ENCODE measurements around the gene B9D1. TPM values are rescaled to one million over a fixed set of nuclear protein-coding genes. Genes with fewer than 3 reads are reported as not detected.
A peak's percentile ranks its signal among the peaks of the same experiment; 100 is the strongest.

Gene B9D1
- total and polyA plus RNA-seq, 8 donors: 6.6 to 39.6 (median 12.5) TPM

DNA sequence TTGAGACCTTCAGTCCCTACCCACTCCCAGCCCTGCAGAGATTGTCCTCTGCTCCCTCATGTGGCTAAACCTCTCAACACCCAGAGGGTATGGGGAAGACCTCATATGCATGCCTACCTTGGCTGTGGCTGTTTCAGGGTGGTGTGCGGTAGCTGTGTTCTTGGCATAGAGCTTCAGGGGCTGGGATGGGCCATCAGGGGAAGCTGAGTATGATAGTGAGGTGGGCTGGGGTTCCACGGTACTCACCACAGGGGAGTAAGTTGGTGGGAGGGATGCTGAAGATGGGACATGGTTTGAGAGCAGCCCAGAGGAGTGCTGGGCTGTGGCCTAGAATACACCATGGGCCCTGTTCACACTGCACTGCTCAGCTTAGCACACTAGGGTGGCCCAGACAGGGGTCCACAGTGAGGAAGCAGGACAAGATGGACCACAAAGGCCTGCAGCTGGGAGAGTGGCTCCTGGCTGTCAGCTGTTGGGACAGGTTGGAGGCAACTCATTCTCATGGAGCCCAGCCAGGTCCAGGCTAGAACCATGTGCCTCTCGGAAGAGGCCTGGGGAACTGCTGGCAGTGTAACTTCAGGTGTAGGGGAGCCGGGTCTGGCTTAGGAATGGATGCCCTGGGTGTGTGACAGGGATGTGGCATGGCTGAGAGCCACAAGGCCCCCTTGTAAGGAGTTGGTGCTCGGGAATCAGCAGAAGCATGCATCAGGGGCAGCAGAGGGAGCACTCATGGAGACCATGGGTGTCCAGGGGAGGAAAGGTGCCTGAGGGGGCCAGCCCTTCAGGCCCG is 21.4 kb upstream of the B9D1 start:
- DNase-seq (no peak), FAIRE-seq (no peak), ATAC-seq (no peak)
- intact Hi-C loops (cut with DNase I): no loop called here
- Histone ChIP-seq H3K4me3 (no peak overlapping the region), H3K36me3 (peaks cover 2 to 16% (median 12%) of the 10 kb centered on the region in 3 donors), H3K9me3 (no peaks in the 10 kb centered on the region), H3K27me3 (no peaks in the 10 kb centered on the region), H3K27ac (no peak overlapping the region), H3K4me1 (peaks cover 0 to 7% (median 0%) of the 10 kb centered on the region in 3 donors)
- WGBS, 2 donors: 87 to 92% methylated on average over 6 of the region's 6 CpGs
- no peak for TF ChIP-seq CTCF (IDR thresholded peaks at IDR 0.05)

DNA sequence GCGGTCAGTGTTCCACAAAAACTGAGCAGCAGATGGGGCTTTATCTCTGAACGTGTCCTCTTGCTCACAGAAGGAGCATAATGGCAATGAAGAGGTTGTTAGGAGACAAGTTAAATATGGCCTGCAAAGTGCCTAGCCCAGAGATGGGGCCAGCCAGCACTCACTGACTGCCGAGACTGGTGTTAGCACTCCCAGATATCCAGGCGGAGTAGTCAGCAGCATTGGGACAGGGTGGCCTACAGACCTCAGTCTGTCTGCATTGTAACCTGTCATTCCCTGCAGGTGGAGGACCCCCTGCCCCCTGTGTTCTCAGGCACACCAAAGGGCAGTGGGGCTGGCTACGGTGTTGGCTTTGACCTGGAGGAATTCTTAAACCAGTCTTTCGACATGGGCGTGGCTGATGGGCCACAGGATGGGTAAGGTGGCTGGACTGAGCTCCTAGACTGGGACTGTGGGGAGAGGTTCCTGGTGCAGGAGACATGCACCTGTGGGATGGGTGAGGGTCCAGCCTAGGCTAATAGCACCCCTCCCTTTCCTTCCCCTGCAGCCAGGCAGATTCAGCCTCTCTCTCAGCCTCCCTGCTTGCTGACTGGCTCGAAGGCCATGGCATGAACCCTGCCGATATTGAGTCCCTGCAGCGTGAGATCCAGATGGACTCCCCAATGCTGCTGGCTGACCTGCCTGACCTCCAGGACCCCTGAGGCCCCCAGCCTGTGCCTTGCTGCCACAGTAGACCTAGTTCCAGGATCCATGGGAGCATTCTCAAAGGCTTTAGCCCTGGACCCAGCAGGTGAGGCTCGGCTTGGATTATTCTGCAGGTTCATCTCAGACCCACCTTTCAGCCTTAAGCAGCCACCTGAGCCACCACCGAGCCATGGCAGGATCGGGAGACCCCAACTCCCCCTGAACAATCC is 20.3 kb upstream of the B9D1 start:
- Histone ChIP-seq H3K9me3 (no peaks in the 10 kb centered on the region), H3K27ac (no peak overlapping the region), H3K4me1 (peaks cover 0 to 7% (median 0%) of the 10 kb centered on the region in 3 donors), H3K36me3 (peaks cover 2 to 16% (median 12%) of the 10 kb centered on the region in 3 donors), H3K4me3 (no peak overlapping the region), H3K27me3 (no peaks in the 10 kb centered on the region)
- no peak for ATAC-seq
- DNase-seq: no peak
- WGBS, 2 donors: 89 to 91% methylated on average over 13 of the region's 13 CpGs
- intact Hi-C loops (cut with DNase I): no loop called here
- TF ChIP-seq CTCF (IDR thresholded peaks at IDR 0.05): no peak
- no peak for FAIRE-seq

GRCh38 chr17:19381741-19382444 is 19.4 kb upstream of the B9D1 start:
- H3K27ac ChIP-seq: no peak overlapping the region
- H3K4me1 ChIP-seq: peaks cover 1 to 7% (median 4%) of the 10 kb centered on the region in 3 donors
- no peak overlapping the region for H3K4me3 ChIP-seq
- ATAC-seq (no peak), DNase-seq (peak in 1 of 6 donors; percentile 50), FAIRE-seq (no peak)
- peaks cover 2 to 16% (median 12%) of the 10 kb centered on the region in 3 donors for H3K36me3 ChIP-seq
- WGBS, 2 donors: 93 to 95% methylated on average over 31 of the region's 31 CpGs
- no peak for TF ChIP-seq CTCF (IDR thresholded peaks at IDR 0.05)
- no peaks in the 10 kb centered on the region for H3K9me3 ChIP-seq
- intact Hi-C loops (cut with DNase I): no loop called here
- no peaks in the 10 kb centered on the region for H3K27me3 ChIP-seq

DNA sequence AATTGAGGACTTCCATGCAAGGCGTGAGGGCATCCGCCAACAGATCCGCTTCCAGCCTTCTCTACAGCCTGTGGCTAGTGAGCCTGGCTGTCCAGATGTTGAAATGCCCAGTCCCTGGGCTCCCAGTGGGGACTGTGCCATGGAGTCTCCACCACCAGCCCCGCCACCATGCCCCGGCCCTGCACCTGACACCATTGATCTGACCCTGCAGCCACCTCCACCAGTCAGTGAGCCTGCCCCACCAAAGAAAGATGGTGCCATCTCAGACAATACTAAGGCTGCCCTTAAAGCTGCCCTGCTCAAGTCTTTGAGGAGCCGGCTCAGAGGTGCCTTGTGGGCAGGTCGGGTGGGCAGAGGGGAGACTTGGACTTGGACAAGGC is 18.8 kb upstream of the B9D1 start:
- FAIRE-seq: no peak
- no peak for DNase-seq
- H3K36me3 ChIP-seq: peaks cover 2 to 16% (median 12%) of the 10 kb centered on the region in 3 donors
- no peak for ATAC-seq
- H3K4me1 ChIP-seq: peaks cover 4 to 7% (median 6%) of the 10 kb centered on the region in 3 donors
- intact Hi-C loops (cut with DNase I): no loop called here
- WGBS, 2 donors: 93 to 96% methylated on average over 7 of the region's 7 CpGs
- no peaks in the 10 kb centered on the region for H3K27me3 ChIP-seq
- H3K27ac ChIP-seq: no peak overlapping the region
- no peaks in the 10 kb centered on the region for H3K9me3 ChIP-seq
- TF ChIP-seq CTCF (IDR thresholded peaks at IDR 0.05): no peak
- no peak overlapping the region for H3K4me3 ChIP-seq
